GM23248 (cell line): Measurements from ENCODE around the gene MMP17.

ENCODE experiments used
- EZH2 ChIP-seq: fragments of 200-600 bp; sonication (generic); IDR thresholded peaks from 2 replicates; pipeline ENCODE4 v1.6.1; 2018; ENCODE audit warnings: antibody characterized with exemption, mild to moderate bottlenecking; ENCODE audit not compliant: insufficient read depth, poor library complexity, severe bottlenecking
- EZH2phosphoT487 ChIP-seq: fragments of 200-600 bp; sonication (generic); IDR thresholded peaks from 2 replicates; pipeline ENCODE4 v1.6.1; 2018; ENCODE audit warnings: antibody characterized with exemption, moderate library complexity, mild to moderate bottlenecking, low read depth; ENCODE audit not compliant: insufficient read depth

DNA sequence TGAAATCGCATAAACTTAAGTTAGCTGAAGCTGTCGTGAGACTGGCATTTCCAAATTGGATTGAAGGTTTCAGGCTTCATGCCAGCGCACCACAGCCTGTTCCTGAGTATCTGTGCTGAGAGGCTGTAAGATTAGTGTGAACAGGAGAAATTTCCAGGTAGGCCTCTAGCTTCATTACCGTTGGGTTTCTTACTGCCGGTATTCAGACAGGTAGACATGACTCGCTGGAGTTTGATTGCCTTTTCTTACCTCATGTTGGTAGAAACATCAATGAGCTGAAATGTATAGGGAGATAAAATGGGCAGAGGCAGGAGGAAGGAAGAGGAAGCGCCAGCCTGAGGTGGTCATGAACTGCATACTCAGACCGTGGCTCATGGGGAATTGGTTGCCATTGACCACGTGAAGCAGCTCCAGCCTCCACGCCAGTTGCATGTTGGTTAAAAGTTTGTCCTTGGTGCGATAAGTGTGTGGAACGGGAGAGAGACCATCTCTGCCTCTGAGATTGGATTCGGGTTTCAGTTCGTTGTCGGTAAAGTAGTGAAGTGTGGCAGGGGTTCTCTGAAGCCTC is 42.3 kb upstream of the MMP17 start:
- TF ChIP-seq EZH2 (no peak), EZH2phosphoT487 (no peak)
